ENCODE measurements around the gene GIMAP6. TPM values are rescaled to one million over a fixed set of nuclear protein-coding genes. Genes with fewer than 3 reads are reported as not detected.
"Not testable (repeated sequence)": the region's sequence is repeated elsewhere in the genome, so short reads cannot be mapped to it uniquely, and the experiment has no call there.

Gene GIMAP6
- total RNA-seq, 1 experiment from 2014 or later = not detected

- H3K4me2 ChIP-seq = no peak overlapping the region
- intact Hi-C loops (cut with micrococcal nuclease; ENCODE audit: unreplicated experiment) = no loop called here
- BruUV-seq (replicated peaks) = no TSS peak
- no peak for DNase-seq
- POLR2A ChIA-PET (ENCODE audit: unreplicated experiment) = no interaction called here
- H4K20me1 ChIP-seq (ENCODE audit: insufficient read depth) = no peaks in the 10 kb centered on the region
- no peak overlapping the region for H3K4me3 ChIP-seq
- CTCF ChIA-PET = no interaction called here
- no peaks in the 10 kb centered on the region for H3K9me3 ChIP-seq (ENCODE audit: insufficient read depth, low read depth)
- H3K36me3 ChIP-seq (ENCODE audit: low read depth) = no peaks in the 10 kb centered on the region
- TF ChIP-seq CTCF (conservative IDR thresholded peaks at IDR 0.05) (no peak), EZH2 (IDR thresholded peaks at IDR 0.05; ENCODE audit: low read depth) (no peak)
- peaks cover 22% of the 10 kb centered on the region; the same call in 1 of the 2 replicates for H3K27me3 ChIP-seq (ENCODE audit: insufficient read depth, low read depth)
- H3K27ac ChIP-seq = no peak overlapping the region
- H3K9me2 ChIP-seq (ENCODE audit: insufficient read depth) = no peaks in the 10 kb centered on the region
- no peaks in the 10 kb centered on the region for H3K79me2 ChIP-seq (ENCODE audit: low read depth)
- H3K4me1 ChIP-seq (replicated peaks; ENCODE audit: insufficient read depth) = no peaks in the 10 kb centered on the region
- no peaks in the 10 kb centered on the region for H3F3A ChIP-seq (ENCODE audit: insufficient read depth, low read depth)
- H2AFZ ChIP-seq = no peak overlapping the region
Observed at GRCh38 chr7:150663802-150664494, 31.8 kb upstream of the GIMAP6 start.

- H3F3A ChIP-seq (ENCODE audit: insufficient read depth, low read depth); H3K9me2 ChIP-seq (ENCODE audit: insufficient read depth); H2AFZ ChIP-seq; POLR2A ChIA-PET (ENCODE audit: unreplicated experiment); H3K79me2 ChIP-seq (ENCODE audit: low read depth); H3K4me1 ChIP-seq (replicated peaks; ENCODE audit: insufficient read depth); intact Hi-C loops (cut with micrococcal nuclease; ENCODE audit: unreplicated experiment); H3K27ac ChIP-seq; H4K20me1 ChIP-seq (ENCODE audit: insufficient read depth); DNase-seq; H3K36me3 ChIP-seq (ENCODE audit: low read depth); H3K4me3 ChIP-seq; CTCF ChIA-PET; BruUV-seq (replicated peaks); H3K4me2 ChIP-seq; H3K9me3 ChIP-seq (ENCODE audit: insufficient read depth, low read depth): not testable (repeated sequence)
- peaks cover 31% of the 10 kb centered on the region for H3K27me3 ChIP-seq (ENCODE audit: insufficient read depth, low read depth)
Observed at GRCh38 chr7:150662821-150663220, 30.6 kb upstream of the GIMAP6 start.

DNA sequence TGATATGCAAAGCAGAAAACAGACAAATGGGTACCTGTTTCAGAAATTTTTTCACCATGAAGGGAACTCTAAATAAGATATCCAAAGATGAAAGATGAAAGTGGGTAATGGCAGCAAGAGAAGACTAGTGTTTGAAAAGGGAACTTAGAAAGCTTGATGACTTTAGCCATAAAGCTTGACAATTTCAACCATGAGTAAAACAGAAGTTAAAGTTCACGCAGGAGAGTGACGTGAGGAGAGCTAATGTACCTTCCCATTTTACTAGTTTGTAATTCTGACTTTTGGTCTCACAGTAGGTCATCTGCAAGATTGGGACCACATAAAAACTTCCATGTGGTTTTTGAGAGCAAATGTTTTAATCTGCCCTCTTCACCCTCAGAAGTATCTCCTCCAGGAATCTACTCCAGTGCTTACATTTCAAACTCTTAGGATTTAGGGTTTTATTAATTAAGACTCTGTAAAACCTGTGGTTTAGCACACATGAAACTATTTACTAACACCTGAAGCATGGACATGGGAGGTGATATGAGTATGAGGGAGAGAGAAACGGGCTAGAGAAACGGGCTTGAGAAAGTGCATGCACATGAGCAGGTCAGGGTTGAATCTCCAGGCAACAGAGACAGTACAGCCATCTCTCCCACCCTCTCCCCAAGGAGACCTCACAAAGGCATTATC, 28.9 kb upstream of the GIMAP6 start:
- TF ChIP-seq EZH2 (IDR thresholded peaks at IDR 0.05; ENCODE audit: low read depth) (no peak), CTCF (conservative IDR thresholded peaks at IDR 0.05) (no peak)

More for the DNA sequence above, 28.9 kb upstream of the GIMAP6 start:
- POLR2A ChIA-PET (ENCODE audit: unreplicated experiment) = no interaction called here
- no peaks in the 10 kb centered on the region for H3K79me2 ChIP-seq (ENCODE audit: low read depth)
- no peak overlapping the region for H2AFZ ChIP-seq
- H3K4me1 ChIP-seq (replicated peaks; ENCODE audit: insufficient read depth) = no peaks in the 10 kb centered on the region
- H3K4me2 ChIP-seq = no peak overlapping the region
- DNase-seq = no peak
- no peaks in the 10 kb centered on the region for H4K20me1 ChIP-seq (ENCODE audit: insufficient read depth)
- no peak overlapping the region for H3K4me3 ChIP-seq
- H3K27ac ChIP-seq = no peak overlapping the region
- CTCF ChIA-PET = no interaction called here
- H3K36me3 ChIP-seq (ENCODE audit: low read depth) = no peaks in the 10 kb centered on the region
- H3F3A ChIP-seq (ENCODE audit: insufficient read depth, low read depth) = no peaks in the 10 kb centered on the region
- no TSS peak for BruUV-seq (replicated peaks)
- no peaks in the 10 kb centered on the region for H3K9me3 ChIP-seq (ENCODE audit: insufficient read depth, low read depth)
- H3K27me3 ChIP-seq (ENCODE audit: insufficient read depth, low read depth) = peaks cover 49% of the 10 kb centered on the region
- no peaks in the 10 kb centered on the region for H3K9me2 ChIP-seq (ENCODE audit: insufficient read depth)
- intact Hi-C loops (cut with micrococcal nuclease; ENCODE audit: unreplicated experiment) = no loop called here
